Peyer's patch (tissue), 4 donors: ENCODE results near the gene PARD3B.

Experiments used
- POLR2A ChIP-seq, 2 donors: fragments of 450-650 bp; IDR thresholded peaks; one replicate each; pipeline ENCODE4 v1.5.1; 2017; ENCODE audit warnings: antibody characterized with exemption in 2 of 2, mild to moderate bottlenecking in 2 of 2, moderate library complexity in 2 of 2
- TF ChIP-seq, protein P1 (sequence below), 6 experiments: fragments of 450-650 bp in 4 of 6; fragments of 200-600 bp in 2 of 6; sonication (generic) in 1 of 6; IDR thresholded peaks; one replicate each; pipeline ENCODE4 v1.5.1; 2017 to 2019; ENCODE audit warnings: antibody characterized with exemption in 6 of 6, mild to moderate bottlenecking in 3 of 6, moderate library complexity in 1 of 6

DNA sequence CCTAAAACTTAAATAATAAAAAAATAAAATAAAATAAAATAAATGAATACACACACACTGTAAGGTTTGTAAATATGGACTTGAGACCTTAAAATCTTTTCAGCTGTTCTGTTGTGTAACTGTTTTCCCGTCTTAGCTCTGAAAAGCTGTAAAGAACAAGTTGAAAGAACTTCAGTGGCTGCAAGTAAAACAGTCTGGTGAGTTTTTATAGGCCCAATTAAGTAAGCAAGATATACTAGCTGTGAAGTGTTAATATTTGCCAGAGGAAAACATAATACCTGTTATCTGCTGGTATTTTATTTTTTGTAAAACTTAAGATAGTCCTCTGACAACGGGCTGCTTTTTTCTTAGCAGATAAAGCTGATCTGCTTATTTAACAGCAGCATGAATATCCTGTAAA is 960.1 kb downstream of the PARD3B start:
- no peak for TF ChIP-seq POLR2A (IDR thresholded peaks at IDR 0.05)
- TF ChIP-seq, protein P1, sequence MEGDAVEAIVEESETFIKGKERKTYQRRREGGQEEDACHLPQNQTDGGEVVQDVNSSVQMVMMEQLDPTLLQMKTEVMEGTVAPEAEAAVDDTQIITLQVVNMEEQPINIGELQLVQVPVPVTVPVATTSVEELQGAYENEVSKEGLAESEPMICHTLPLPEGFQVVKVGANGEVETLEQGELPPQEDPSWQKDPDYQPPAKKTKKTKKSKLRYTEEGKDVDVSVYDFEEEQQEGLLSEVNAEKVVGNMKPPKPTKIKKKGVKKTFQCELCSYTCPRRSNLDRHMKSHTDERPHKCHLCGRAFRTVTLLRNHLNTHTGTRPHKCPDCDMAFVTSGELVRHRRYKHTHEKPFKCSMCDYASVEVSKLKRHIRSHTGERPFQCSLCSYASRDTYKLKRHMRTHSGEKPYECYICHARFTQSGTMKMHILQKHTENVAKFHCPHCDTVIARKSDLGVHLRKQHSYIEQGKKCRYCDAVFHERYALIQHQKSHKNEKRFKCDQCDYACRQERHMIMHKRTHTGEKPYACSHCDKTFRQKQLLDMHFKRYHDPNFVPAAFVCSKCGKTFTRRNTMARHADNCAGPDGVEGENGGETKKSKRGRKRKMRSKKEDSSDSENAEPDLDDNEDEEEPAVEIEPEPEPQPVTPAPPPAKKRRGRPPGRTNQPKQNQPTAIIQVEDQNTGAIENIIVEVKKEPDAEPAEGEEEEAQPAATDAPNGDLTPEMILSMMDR (IDR thresholded peaks at IDR 0.05) = no peak
